ENCODE measurements around the gene ITGB7.

ITGB7 gene

DNA sequence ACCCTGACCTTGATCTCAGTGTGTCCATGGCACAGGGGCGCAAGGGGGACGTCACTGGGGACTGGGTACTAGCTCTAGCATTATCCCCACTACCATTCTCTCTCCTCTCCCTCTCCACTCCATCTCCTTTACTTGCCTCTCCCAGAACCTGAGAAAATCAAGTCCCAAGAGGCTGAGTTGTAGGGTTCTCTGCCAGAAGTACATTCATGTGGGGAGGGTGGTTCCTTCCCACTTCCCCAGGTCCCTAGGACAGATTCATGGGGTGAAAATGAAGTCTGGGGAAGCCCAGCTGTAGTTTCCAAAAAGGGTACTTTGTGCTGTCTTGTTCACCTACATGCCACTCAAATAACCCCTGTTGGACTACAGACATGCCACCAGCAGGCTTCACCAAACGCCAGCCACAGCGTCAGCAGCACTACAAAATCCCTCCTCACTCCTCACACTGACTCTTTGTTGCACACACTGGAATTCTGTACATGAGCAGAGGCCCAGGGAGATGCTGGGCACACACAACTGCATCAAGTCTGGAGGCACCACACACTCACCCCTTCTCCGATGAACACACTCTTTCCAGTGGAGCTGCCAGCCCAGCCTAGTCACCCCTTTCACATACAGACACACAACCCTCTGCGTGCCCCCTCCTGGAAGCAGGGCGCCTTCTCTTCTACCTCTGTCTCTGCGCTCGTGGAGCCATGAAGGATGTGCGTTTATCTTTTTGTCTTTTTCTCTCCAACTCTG lies 18.0 kb upstream of the ITGB7 start:
- DNase-seq (ENCODE audit: low spot score): no peak
- peaks cover 11% of the 10 kb centered on the region for H3K36me3 Mint-ChIP-seq (ENCODE audit: low read depth)
- peaks cover 41% of the 10 kb centered on the region for H3K4me1 Mint-ChIP-seq (ENCODE audit: low read depth)

DNA sequence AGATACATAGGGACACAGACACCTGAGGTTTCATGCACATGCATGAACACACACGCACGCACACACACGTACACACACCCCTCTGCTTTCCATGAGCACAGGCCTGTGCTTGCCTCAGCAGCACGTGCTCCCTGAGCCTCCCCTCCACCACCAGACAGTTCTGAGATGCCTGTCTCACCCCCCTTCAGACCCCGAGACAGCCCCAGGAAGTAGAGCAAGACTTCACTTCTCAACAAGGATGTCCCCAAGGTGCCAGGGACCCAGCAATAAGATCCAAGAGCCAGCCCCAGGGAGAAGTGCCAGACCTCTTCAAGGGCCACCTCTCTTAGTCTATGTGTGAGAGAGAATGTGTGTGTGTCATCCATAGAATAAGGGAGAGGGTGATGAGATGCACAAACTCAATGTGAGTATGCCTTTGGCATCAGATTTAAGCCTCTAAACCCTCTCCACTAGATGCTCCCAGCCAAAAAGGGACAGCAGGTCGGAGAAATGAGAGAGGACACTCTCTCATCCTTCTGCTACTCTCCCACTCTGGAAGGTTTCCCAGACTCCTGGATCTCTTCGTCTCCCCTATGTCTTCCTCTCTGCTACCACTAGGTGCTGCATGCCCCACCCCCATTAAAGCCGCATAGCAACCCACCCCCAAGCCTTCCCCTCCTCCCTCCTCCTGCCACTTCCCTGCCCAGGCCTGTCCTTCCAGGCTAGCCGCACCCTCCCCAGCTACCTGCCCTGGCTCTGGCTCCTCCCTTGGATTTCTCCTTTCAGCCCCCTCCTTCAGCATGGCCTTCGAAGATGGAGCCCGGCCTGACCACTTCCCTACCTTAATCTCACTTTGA lies 17.2 kb upstream of the ITGB7 start:
- peaks cover 15% of the 10 kb centered on the region for H3K36me3 Mint-ChIP-seq (ENCODE audit: low read depth)
- H3K4me1 Mint-ChIP-seq (ENCODE audit: low read depth): peaks cover 43% of the 10 kb centered on the region
- DNase-seq (ENCODE audit: low spot score): no peak
- no peaks in the 10 kb centered on the region for H3K27me3 Mint-ChIP-seq (ENCODE audit: low read depth)
- H3K27ac Mint-ChIP-seq: peak overlapping the region; percentile 61
- H3K4me3 Mint-ChIP-seq: peak overlapping the region; percentile 51
- no peaks in the 10 kb centered on the region for H3K9me3 Mint-ChIP-seq

More for the DNA sequence above, 18.0 kb upstream of the ITGB7 start:
- peak overlapping the region; percentile 22 for H3K4me3 Mint-ChIP-seq
- no peaks in the 10 kb centered on the region for H3K9me3 Mint-ChIP-seq
- H3K27me3 Mint-ChIP-seq (ENCODE audit: low read depth): no peaks in the 10 kb centered on the region
- H3K27ac Mint-ChIP-seq: peak overlapping the region; percentile 39

DNA sequence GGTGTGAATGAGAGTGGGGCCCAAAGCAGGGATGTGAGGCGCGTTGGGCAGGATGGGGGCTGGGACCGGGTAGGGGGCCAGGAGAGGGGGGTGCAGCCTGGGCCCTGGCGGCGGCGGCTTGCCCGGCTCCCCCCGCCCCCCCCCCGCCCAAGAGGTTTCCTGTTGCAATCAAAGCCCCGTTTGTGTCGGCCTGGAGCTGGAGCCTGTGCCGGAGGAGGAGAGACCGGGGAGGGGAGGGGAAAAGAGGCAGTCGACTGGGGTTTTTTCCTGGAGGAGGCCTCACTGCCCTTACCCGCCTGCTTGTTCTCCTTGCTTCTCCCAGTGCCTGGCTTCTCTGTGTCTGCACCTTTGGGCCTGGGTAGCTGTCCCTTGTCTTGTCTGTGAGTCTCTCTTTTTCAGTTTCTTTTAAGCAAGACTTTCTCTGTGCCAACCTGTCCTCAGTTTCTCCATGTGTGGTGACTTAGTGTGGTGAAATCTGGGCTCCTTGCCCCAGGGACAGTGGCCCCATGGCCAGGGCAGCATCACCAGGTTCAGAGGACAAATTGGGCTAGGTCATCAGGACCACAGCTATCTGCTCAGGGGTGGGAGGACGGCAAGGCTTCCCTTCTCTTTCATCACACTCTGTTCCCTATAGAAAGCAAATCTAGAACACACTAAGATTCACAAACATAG lies 16.5 kb upstream of the ITGB7 start:
- Mint-ChIP-seq H3K36me3 (ENCODE audit: low read depth) (peaks cover 16% of the 10 kb centered on the region), H3K4me3 (peak overlapping the region; percentile 81), H3K4me1 (ENCODE audit: low read depth) (peaks cover 45% of the 10 kb centered on the region), H3K9me3 (no peaks in the 10 kb centered on the region), H3K27ac (peak overlapping the region; percentile 74), H3K27me3 (ENCODE audit: low read depth) (no peaks in the 10 kb centered on the region)
- no peak for DNase-seq (ENCODE audit: low spot score)

- H3K9me3 Mint-ChIP-seq: no peaks in the 10 kb centered on the region
- DNase-seq (ENCODE audit: low spot score): no peak
- peak overlapping the region; percentile 74 for H3K27ac Mint-ChIP-seq
- H3K36me3 Mint-ChIP-seq (ENCODE audit: low read depth): peaks cover 18% of the 10 kb centered on the region
- H3K27me3 Mint-ChIP-seq (ENCODE audit: low read depth): no peaks in the 10 kb centered on the region
- peaks cover 45% of the 10 kb centered on the region for H3K4me1 Mint-ChIP-seq (ENCODE audit: low read depth)
- H3K4me3 Mint-ChIP-seq: peak overlapping the region; percentile 81
These were observed 15.8 kb upstream of the ITGB7 start for GRCh38 chr12:53222806-53223261.

GRCh38 chr12:53222170-53222721 lies 15.2 kb upstream of the ITGB7 start:
- H3K4me3 Mint-ChIP-seq: peak overlapping the region; percentile 81
- no peaks in the 10 kb centered on the region for H3K27me3 Mint-ChIP-seq (ENCODE audit: low read depth)
- no peak for DNase-seq (ENCODE audit: low spot score)
- H3K9me3 Mint-ChIP-seq: no peaks in the 10 kb centered on the region
- H3K36me3 Mint-ChIP-seq (ENCODE audit: low read depth): peaks cover 19% of the 10 kb centered on the region
- H3K4me1 Mint-ChIP-seq (ENCODE audit: low read depth): peaks cover 51% of the 10 kb centered on the region
- peak overlapping the region; percentile 92 for H3K27ac Mint-ChIP-seq

GRCh38 chr12:53221203-53222080 lies 14.4 kb upstream of the ITGB7 start:
- peak; percentile 67 for DNase-seq (ENCODE audit: low spot score)
- Mint-ChIP-seq H3K4me1 (ENCODE audit: low read depth) (peaks cover 59% of the 10 kb centered on the region), H3K4me3 (peak overlapping the region; percentile 97), H3K9me3 (no peaks in the 10 kb centered on the region), H3K27ac (peak overlapping the region; percentile 95), H3K27me3 (ENCODE audit: low read depth) (no peaks in the 10 kb centered on the region), H3K36me3 (ENCODE audit: low read depth) (peaks cover 20% of the 10 kb centered on the region)

- DNase-seq (ENCODE audit: low spot score): peak; percentile 90
- Mint-ChIP-seq H3K4me3 (peak overlapping the region; percentile 97), H3K27me3 (ENCODE audit: low read depth) (no peaks in the 10 kb centered on the region), H3K9me3 (no peaks in the 10 kb centered on the region), H3K27ac (peak overlapping the region; percentile 95), H3K36me3 (ENCODE audit: low read depth) (peaks cover 26% of the 10 kb centered on the region), H3K4me1 (ENCODE audit: low read depth) (peaks cover 66% of the 10 kb centered on the region)
These were observed 13.7 kb upstream of the ITGB7 start for GRCh38 chr12:53220694-53221202.

- H3K27me3 Mint-ChIP-seq (ENCODE audit: low read depth): no peaks in the 10 kb centered on the region
- no peaks in the 10 kb centered on the region for H3K9me3 Mint-ChIP-seq
- peak overlapping the region; percentile 97 for H3K4me3 Mint-ChIP-seq
- peak overlapping the region; percentile 95 for H3K27ac Mint-ChIP-seq
- DNase-seq (ENCODE audit: low spot score): peak; percentile 83
- H3K4me1 Mint-ChIP-seq (ENCODE audit: low read depth): peaks cover 67% of the 10 kb centered on the region
- H3K36me3 Mint-ChIP-seq (ENCODE audit: low read depth): peaks cover 25% of the 10 kb centered on the region
These were observed 13.1 kb upstream of the ITGB7 start for GRCh38 chr12:53219956-53220693.

DNA sequence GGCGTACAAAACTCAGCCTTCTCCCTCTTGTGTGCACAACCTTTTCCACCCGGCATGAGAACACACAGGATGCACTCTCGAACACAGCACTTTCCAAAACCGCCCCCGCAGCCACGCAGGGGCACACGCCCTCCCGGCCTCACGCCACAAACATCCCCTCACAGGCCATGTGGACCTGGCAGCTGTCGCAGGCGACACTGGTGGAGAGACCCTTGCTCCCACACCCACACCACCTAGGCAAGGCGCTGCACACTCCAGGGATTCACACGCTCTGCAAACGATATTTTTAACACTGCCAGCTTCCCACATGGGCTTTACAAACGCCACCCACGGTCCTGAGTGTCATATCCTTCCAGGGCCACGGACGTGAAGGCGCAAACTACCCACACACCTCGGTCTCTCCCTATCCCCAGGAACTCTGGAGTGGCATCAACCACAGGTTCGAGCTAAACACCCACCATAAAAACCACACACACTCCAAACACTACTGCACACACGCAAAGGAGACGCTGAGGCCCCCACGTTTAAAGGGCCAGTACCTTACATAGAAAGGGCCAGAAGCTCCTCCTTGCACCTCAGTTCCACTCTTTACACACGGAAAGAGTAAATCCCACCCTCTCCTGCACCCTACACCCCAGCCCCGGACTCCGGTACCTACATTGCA lies 12.4 kb upstream of the ITGB7 start:
- H3K36me3 Mint-ChIP-seq (ENCODE audit: low read depth): peaks cover 27% of the 10 kb centered on the region
- no peaks in the 10 kb centered on the region for H3K27me3 Mint-ChIP-seq (ENCODE audit: low read depth)
- H3K9me3 Mint-ChIP-seq: no peaks in the 10 kb centered on the region
- H3K4me1 Mint-ChIP-seq (ENCODE audit: low read depth): peaks cover 66% of the 10 kb centered on the region
- DNase-seq (ENCODE audit: low spot score): peak; percentile 83
- peak overlapping the region; percentile 90 for H3K27ac Mint-ChIP-seq
- H3K4me3 Mint-ChIP-seq: peak overlapping the region; percentile 97

DNA sequence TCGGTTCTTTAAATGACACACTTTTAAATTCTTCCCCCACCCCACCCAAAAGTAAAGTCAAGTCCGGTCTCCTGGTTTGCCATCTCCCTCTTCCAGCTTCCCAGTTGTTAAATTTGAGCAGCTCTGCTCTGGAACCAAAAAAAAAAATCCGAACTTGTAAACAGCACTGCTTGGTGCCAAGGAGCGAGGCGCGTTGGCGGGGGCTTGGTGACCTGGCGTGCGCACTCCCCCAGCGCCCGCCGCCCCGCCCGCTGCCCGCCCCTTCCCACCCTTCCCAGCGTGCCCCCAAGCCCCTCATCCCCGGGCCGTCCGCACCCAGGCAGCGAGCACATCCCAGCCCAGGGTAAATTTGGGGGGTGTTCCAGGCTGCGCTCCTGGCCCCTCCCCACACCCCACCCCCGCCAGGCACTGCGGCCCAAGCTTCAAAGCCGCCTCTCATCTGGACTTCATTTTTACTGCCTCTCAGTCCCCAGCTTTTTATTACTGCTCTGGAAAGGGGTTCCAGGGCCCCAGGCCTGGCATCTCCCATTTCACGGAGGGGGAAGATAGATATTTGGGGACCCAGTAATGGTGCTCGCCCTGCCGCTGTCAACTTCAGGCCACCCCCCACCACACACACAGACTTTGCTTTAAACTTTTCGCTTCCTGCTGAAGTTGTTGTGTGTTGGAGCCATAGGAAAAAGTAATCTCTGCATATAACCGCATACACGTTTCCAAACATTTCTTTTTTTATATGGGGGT lies 11.7 kb upstream of the ITGB7 start:
- peaks cover 34% of the 10 kb centered on the region for H3K36me3 Mint-ChIP-seq (ENCODE audit: low read depth)
- H3K27ac Mint-ChIP-seq: peak overlapping the region; percentile 90
- no peaks in the 10 kb centered on the region for H3K27me3 Mint-ChIP-seq (ENCODE audit: low read depth)
- peaks cover 64% of the 10 kb centered on the region for H3K4me1 Mint-ChIP-seq (ENCODE audit: low read depth)
- H3K9me3 Mint-ChIP-seq: no peaks in the 10 kb centered on the region
- no peak for DNase-seq (ENCODE audit: low spot score)
- peak overlapping the region; percentile 97 for H3K4me3 Mint-ChIP-seq

GRCh38 chr12:53217931-53218307 lies 10.9 kb upstream of the ITGB7 start:
- peak overlapping the region; percentile 75 for H3K27ac Mint-ChIP-seq
- peaks cover 63% of the 10 kb centered on the region for H3K4me1 Mint-ChIP-seq (ENCODE audit: low read depth)
- H3K36me3 Mint-ChIP-seq (ENCODE audit: low read depth): peaks cover 42% of the 10 kb centered on the region
- no peaks in the 10 kb centered on the region for H3K9me3 Mint-ChIP-seq
- H3K4me3 Mint-ChIP-seq: peak overlapping the region; percentile 97
- no peak for DNase-seq (ENCODE audit: low spot score)
- no peaks in the 10 kb centered on the region for H3K27me3 Mint-ChIP-seq (ENCODE audit: low read depth)
